Keratinocyte (primary cell): ENCODE measurements around the gene JAKMIP1. TPM values are rescaled to one million over a fixed set of nuclear protein-coding genes. Genes with fewer than 3 reads are reported as not detected.

Experiments used
- DNase-seq: peaks from one replicate; pipeline ENCODE4 v3.0.0-alpha.2; 2011; ENCODE audit warnings: low read depth, missing footprints, low spot score
- FAIRE-seq: peaks from 2 replicates; lab custom pipeline; 2011; peaks lifted over from hg19 to GRCh38; lab: Jason Lieb, UNC
- H2AFZ ChIP-seq: 2 replicates; pipeline ENCODE4 v1.6.0; 2012; ENCODE audit warnings: low read length, control low read depth, inconsistent platforms; ENCODE audit not compliant: control insufficient read depth
- H3K27ac ChIP-seq: 2 replicates; pipeline ENCODE4 v1.5.1; 2011; ENCODE audit warnings: low read length; ENCODE audit not compliant: control insufficient read depth, insufficient read depth
- H3K27me3 ChIP-seq: 3 replicates; pipeline ENCODE4 v1.6.0; 2011; ENCODE audit warnings: low read length; ENCODE audit not compliant: control insufficient read depth, insufficient read depth; ENCODE audit errors: extremely low read depth
- H3K36me3 ChIP-seq, 2 experiments: 2 replicates in 1 of 2; 3 replicates in 1 of 2; pipeline ENCODE4 v1.5.1; 2011; ENCODE audit warnings: low read length in 2 of 2, mild to moderate bottlenecking in 1 of 2; ENCODE audit not compliant: control insufficient read depth in 2 of 2, insufficient read depth in 2 of 2; ENCODE audit errors: extremely low read depth in 1 of 2
- H3K4me1 ChIP-seq: 3 replicates; pipeline ENCODE4 v1.5.1; 2011; ENCODE audit warnings: low read length; ENCODE audit not compliant: control insufficient read depth, insufficient read depth; ENCODE audit errors: extremely low read depth
- H3K4me2 ChIP-seq: 3 replicates; pipeline ENCODE4 v1.6.0; 2011; ENCODE audit warnings: low read depth, low read length; ENCODE audit not compliant: control insufficient read depth, insufficient read depth; ENCODE audit errors: extremely low read depth
- H3K4me3 ChIP-seq, 3 experiments: fragments of 200-600 bp in 1 of 3; sonication (generic) in 1 of 3; 2 replicates in 2 of 3; 3 replicates in 1 of 3; pipeline ENCODE4 v1.5.1; 2011 to 2016; ENCODE audit warnings: low read length in 3 of 3, mild to moderate bottlenecking in 3 of 3, control low read depth in 2 of 3, inconsistent platforms in 1 of 3, low read depth in 1 of 3, mixed read lengths in 1 of 3, mixed run types in 1 of 3, moderate library complexity in 1 of 3; ENCODE audit not compliant: control insufficient read depth in 2 of 3, insufficient read depth in 2 of 3; ENCODE audit errors: extremely low read depth in 1 of 3
- H3K79me2 ChIP-seq: 2 replicates; pipeline ENCODE4 v1.6.0; 2012; ENCODE audit warnings: low read length; ENCODE audit not compliant: control insufficient read depth, insufficient read depth
- H3K9ac ChIP-seq: 3 replicates; pipeline ENCODE4 v1.6.0; 2011; ENCODE audit warnings: low read length; ENCODE audit not compliant: control insufficient read depth, insufficient read depth; ENCODE audit errors: extremely low read depth
- H3K9me1 ChIP-seq: 3 replicates; pipeline ENCODE4 v1.6.0; 2011; ENCODE audit warnings: low read length; ENCODE audit not compliant: control insufficient read depth, insufficient read depth; ENCODE audit errors: extremely low read depth
- H3K9me3 ChIP-seq: 2 replicates; pipeline ENCODE4 v1.5.1; 2012; ENCODE audit warnings: low read depth, low read length; ENCODE audit not compliant: control insufficient read depth
- H4K20me1 ChIP-seq: 3 replicates; pipeline ENCODE4 v1.6.0; 2011; ENCODE audit warnings: low read length; ENCODE audit not compliant: control insufficient read depth, insufficient read depth; ENCODE audit errors: extremely low read depth
- CTCF ChIP-seq, 3 experiments: IDR thresholded peaks in 1 of 3; conservative IDR thresholded peaks in 1 of 3; optimal IDR thresholded peaks in 1 of 3; 2 replicates in 2 of 3; 3 replicates in 1 of 3; pipeline versions ENCODE3 to v1.5.1; 2011; ENCODE audit warnings: low read length in 3 of 3, mild to moderate bottlenecking in 3 of 3, moderate library complexity in 2 of 3, control low read depth in 1 of 3, inconsistent platforms in 1 of 3; ENCODE audit not compliant: insufficient read depth in 2 of 3; ENCODE audit errors: extremely low read depth in 1 of 3
- EZH2 ChIP-seq: IDR thresholded peaks from one replicate; pipeline ENCODE4 v1.6.1; 2012; ENCODE audit warnings: inconsistent platforms, mild to moderate bottlenecking, low read length, moderate library complexity
- dilution Hi-C: fragments of 300-500 bp; cut with MboI; formaldehyde crosslinking; loops from one replicate; pipeline ENCODE4 v1.7.0; 2020; ENCODE audit warnings: low sequenced_read_pairs; ENCODE audit not compliant: extremely low pct_ligation_motif_present
- polyA plus RNA-seq, 5 experiments: library from polyadenylated mRNA; depleted of rRNA in 3 of 5; stranded (reverse) in 3 of 5; stranded (forward) in 1 of 5; unstranded in 1 of 5; fragments of >200 nt; gene quantifications; 1 replicate in 1 of 5; 2 replicates in 3 of 5; 3 replicates in 1 of 5; pipeline versions ENCODE4 v1.2.1 to v1.2.3, GENCODE V29; 2011 to 2012; ENCODE audit warnings: missing spikeins in 2 of 5, low read depth in 1 of 5, low replicate concordance in 1 of 5

The JAKMIP1 gene
- polyA plus RNA-seq, 1 donor (not counting 4 experiments of a cell fraction or from before 2014, with no cell fraction given) = not detected

GRCh38 chr4:6095897-6096296 lies 104.5 kb downstream of the JAKMIP1 start:
- no peaks in the 10 kb centered on the region for H3K27me3 ChIP-seq
- H3K4me1 ChIP-seq = no peaks in the 10 kb centered on the region
- dilution Hi-C loops = no loop called here
- no peak overlapping the region for H2AFZ ChIP-seq
- no peak overlapping the region for H3K4me2 ChIP-seq
- FAIRE-seq (no peak), DNase-seq (no peak)
- no peak overlapping the region for H3K4me3 ChIP-seq
- H3K9ac ChIP-seq = no peak overlapping the region
- H3K79me2 ChIP-seq = no peaks in the 10 kb centered on the region
- H3K9me1 ChIP-seq = no peaks in the 10 kb centered on the region
- H4K20me1 ChIP-seq = no peaks in the 10 kb centered on the region
- TF ChIP-seq EZH2 = no peak
- no peak for TF ChIP-seq CTCF (optimal IDR thresholded peaks at IDR 0.05 in 1 of 3, IDR thresholded peaks at IDR 0.05 in 1 of 3, conservative IDR thresholded peaks at IDR 0.05 in 1 of 3; ENCODE audit: extremely low read depth in 1 of 3, insufficient read depth in 2 of 3, low read length in 3 of 3)
- no peaks in the 10 kb centered on the region for H3K36me3 ChIP-seq
- no peaks in the 10 kb centered on the region for H3K9me3 ChIP-seq
- no peak overlapping the region for H3K27ac ChIP-seq

GRCh38 chr4:6095023-6095752 lies 105.2 kb downstream of the JAKMIP1 start:
- no peaks in the 10 kb centered on the region for H3K4me1 ChIP-seq
- TF ChIP-seq EZH2 (no peak), CTCF (optimal IDR thresholded peaks at IDR 0.05 in 1 of 3, IDR thresholded peaks at IDR 0.05 in 1 of 3, conservative IDR thresholded peaks at IDR 0.05 in 1 of 3; ENCODE audit: extremely low read depth in 1 of 3, insufficient read depth in 2 of 3, low read length in 3 of 3) (no peak)
- FAIRE-seq (no peak), DNase-seq (no peak)
- no peak overlapping the region for H3K9ac ChIP-seq
- no peak overlapping the region for H3K4me2 ChIP-seq
- H3K9me3 ChIP-seq = no peaks in the 10 kb centered on the region
- H3K27ac ChIP-seq = no peak overlapping the region
- no peak overlapping the region for H3K4me3 ChIP-seq
- H4K20me1 ChIP-seq = no peaks in the 10 kb centered on the region
- no peaks in the 10 kb centered on the region for H3K36me3 ChIP-seq
- H3K79me2 ChIP-seq = no peaks in the 10 kb centered on the region
- no peak overlapping the region for H2AFZ ChIP-seq
- H3K27me3 ChIP-seq = no peaks in the 10 kb centered on the region
- dilution Hi-C loops = no loop called here
- no peaks in the 10 kb centered on the region for H3K9me1 ChIP-seq
